Lower leg skin (tissue), 3 donors: ENCODE results near the gene CDK13.

Experiments
- POLR2A ChIP-seq, 2 donors: fragments of 450-650 bp; IDR thresholded peaks; one replicate each; pipeline ENCODE4 v1.6.1; 2016 to 2017; ENCODE audit warnings: antibody characterized with exemption in 2 of 2, mild to moderate bottlenecking in 1 of 2, moderate library complexity in 1 of 2
- TF ChIP-seq, protein P1 (sequence below), 3 donors: fragments of 450-650 bp; IDR thresholded peaks; one replicate each; pipeline ENCODE4 v1.5.1; 2016; ENCODE audit warnings: antibody characterized with exemption in 3 of 3, mild to moderate bottlenecking in 3 of 3, moderate library complexity in 2 of 3

DNA sequence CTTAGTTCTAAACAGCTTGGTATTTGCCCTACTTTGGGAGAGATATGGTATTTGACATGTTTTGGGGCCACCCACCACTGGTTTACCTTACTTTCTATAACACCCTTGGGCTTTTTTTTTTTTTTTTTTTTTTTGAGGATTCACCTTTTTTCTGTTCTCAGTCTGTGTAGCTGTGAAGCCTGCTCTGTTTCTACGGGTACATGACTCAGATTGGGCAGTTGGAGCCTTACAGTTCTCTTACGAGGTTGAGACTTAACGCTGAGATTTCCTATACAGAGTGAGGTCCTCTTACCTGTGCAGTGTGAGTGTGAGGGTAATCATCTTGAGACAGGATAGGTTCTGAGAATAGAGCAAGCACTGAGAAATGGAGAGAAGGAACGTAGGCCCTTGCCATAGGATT, 77.5 kb downstream of the CDK13 start:
- TF ChIP-seq, protein P1, sequence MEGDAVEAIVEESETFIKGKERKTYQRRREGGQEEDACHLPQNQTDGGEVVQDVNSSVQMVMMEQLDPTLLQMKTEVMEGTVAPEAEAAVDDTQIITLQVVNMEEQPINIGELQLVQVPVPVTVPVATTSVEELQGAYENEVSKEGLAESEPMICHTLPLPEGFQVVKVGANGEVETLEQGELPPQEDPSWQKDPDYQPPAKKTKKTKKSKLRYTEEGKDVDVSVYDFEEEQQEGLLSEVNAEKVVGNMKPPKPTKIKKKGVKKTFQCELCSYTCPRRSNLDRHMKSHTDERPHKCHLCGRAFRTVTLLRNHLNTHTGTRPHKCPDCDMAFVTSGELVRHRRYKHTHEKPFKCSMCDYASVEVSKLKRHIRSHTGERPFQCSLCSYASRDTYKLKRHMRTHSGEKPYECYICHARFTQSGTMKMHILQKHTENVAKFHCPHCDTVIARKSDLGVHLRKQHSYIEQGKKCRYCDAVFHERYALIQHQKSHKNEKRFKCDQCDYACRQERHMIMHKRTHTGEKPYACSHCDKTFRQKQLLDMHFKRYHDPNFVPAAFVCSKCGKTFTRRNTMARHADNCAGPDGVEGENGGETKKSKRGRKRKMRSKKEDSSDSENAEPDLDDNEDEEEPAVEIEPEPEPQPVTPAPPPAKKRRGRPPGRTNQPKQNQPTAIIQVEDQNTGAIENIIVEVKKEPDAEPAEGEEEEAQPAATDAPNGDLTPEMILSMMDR (IDR thresholded peaks at IDR 0.05) = no peak
- TF ChIP-seq POLR2A (IDR thresholded peaks at IDR 0.05) = no peak
